NT2/D1 (cell line): ENCODE data around the gene ASIP.

ENCODE experiments used
- SUZ12 ChIP-seq: IDR thresholded peaks from 2 replicates; pipeline ENCODE4 v1.6.1; 2011; ENCODE audit not compliant: insufficient read length, insufficient read depth; ENCODE audit errors: extremely low read depth
- YY1 ChIP-seq: IDR thresholded peaks from 2 replicates; pipeline ENCODE4 v1.6.1; 2011; ENCODE audit not compliant: insufficient read length, insufficient read depth
- ZNF274 ChIP-seq: IDR thresholded peaks from 2 replicates; pipeline ENCODE4 v1.6.1; 2011; ENCODE audit warnings: mild to moderate bottlenecking, low read depth, low read length

DNA sequence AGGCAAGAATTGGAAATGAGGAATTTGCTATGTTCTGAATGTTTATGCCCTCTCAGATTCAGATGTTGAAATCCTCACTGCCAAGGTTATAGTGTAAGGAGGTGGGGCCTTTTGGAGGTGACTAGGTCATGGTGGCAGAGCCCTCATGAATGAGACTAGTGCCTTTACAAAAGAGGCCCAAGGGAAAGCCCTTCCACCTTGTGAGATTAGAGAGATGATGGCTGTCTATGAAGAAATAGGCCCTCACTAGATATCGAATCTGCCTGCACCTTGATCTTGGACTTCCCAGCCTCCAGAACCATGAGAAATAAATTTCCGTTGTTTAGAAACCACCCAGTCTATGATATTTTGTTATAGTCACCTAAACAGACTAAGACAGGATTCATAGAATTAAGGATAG is 10.4 kb downstream of the ASIP start:
- TF ChIP-seq ZNF274 (no peak), SUZ12 (no peak), YY1 (no peak)
